ENCODE results near the gene DPYD.

DPYD gene

DNA sequence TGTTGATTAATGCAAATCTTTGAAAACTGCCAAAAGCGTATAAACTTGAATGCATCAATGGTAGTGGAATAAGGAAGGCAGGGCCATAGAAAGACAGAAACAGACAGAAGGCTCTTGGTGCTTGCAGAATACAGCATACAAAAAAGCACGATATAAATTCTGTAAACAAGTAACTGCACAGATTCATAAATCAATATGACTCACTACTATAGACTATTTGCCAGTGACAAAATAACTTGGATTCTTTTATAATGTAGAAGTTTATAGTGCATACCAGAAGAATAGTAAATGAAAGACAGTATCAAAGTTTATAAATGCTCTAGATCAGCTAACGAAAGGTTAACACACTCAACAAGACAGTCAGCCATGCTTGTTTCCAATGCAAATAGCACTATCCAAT lies 849.7 kb downstream of the DPYD start:
- DNase-seq: no peak

DNA sequence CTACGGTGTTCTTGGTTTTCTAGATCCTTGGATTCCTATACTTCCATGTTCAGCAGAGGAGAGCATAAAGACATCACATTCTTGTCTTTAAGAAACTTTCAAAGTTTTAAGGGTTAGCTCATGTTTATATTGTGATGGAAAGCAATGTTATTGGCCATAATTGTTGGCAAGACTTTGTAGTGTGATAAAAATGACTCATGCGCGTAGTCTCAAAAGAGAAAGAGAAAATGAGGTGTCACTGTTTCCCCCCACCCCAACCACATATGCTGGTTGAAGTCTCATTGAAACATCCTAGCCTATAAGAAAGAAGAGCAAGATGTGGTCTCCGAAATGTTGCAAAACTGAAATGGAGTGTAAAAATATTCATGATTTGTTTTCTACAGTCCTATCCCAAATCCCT lies 850.5 kb downstream of the DPYD start:
- DNase-seq: no peak

- DNase-seq: no peak
Observed at GRCh38 chr1:97069312-97069711, 851.5 kb downstream of the DPYD start.

- DNase-seq: no peak
Observed at GRCh38 chr1:97066860-97067259, 854.0 kb downstream of the DPYD start.

DNA sequence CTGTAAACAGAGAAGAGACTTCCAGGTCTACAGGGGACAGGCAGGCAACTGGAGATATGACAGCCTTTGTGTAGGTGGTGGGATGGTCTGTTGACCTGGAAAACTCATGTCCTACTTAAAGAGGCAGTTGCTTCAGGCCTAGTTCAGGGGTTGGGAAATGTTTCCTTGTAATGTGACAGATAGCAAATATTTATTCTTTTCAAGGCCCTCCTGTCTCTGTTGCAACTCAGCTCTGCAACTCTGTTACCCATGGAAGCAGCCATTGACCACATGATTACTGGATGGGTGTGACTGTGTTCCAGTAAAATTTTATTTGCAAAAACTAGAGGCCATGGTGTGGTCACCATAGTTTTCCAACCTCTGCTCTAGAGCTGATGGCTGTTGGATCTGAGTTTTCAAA lies 857.3 kb downstream of the DPYD start:
- no peak for DNase-seq

DNA sequence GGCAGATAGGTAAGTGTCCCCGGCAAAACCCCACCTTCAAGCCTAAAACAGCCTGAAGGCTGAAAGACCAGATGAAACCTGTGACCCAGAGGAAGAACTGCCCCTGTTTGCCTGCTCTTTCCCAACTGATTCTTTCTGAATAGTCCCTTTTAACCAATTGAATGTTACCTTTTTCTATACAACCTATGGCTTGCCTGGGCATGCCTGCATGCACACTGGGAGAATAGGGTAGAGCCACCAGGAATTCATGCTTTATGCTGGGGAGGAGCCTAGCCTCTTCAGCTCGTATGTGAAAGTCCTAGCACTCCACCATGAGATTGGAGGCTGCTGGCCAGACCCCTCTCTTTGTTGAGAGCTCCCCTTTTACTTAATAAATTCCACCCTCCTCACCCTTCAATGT lies 859.2 kb downstream of the DPYD start:
- no peak for DNase-seq

- no peak for DNase-seq
Observed at GRCh38 chr1:97056386-97056785, 864.4 kb downstream of the DPYD start.

GRCh38 chr1:97053268-97053667 lies 867.6 kb downstream of the DPYD start:
- DNase-seq: no peak

DNA sequence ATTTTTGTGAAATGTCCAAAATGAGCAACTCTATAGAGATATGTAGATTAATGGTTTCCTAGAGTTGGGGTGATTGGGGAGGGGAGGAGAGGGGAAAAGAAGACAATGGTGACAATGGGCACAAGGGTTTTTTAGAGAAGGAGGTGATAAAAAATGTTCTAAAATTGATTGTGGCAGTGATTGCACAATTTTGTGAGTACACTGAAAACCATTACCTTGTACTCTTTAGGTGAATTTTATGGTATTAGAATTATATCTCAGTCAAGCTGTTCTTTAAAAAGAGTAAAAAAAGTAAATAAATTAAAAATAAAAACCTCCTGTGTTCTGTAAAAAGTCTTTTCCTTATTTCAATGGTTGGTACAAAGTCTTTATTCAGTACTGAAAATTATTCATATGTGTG lies 869.0 kb downstream of the DPYD start:
- no peak for DNase-seq

DNA sequence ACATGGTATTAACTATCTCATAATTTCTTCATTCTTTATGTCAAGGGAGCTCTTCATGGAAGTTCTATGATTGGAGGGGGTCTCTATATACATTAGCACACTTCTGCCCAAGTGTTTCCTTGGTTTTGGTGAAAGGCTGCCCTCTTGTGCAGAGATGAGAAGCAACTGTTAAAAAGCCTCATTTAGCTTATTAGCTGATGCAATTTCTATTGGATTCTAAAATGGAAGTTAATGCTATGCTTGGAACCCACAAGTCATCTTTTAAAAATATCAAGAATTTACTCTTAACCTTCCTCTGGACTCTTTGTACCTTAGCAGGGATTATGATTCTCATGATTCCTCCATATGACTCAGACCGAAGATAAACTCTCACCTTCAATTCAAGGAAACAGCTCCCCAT lies 870.3 kb downstream of the DPYD start:
- DNase-seq: no peak

GRCh38 chr1:97047421-97047793 lies 873.4 kb downstream of the DPYD start:
- no peak for DNase-seq

- DNase-seq: no peak
Observed at GRCh38 chr1:97046765-97047420, 873.9 kb downstream of the DPYD start.

DNA sequence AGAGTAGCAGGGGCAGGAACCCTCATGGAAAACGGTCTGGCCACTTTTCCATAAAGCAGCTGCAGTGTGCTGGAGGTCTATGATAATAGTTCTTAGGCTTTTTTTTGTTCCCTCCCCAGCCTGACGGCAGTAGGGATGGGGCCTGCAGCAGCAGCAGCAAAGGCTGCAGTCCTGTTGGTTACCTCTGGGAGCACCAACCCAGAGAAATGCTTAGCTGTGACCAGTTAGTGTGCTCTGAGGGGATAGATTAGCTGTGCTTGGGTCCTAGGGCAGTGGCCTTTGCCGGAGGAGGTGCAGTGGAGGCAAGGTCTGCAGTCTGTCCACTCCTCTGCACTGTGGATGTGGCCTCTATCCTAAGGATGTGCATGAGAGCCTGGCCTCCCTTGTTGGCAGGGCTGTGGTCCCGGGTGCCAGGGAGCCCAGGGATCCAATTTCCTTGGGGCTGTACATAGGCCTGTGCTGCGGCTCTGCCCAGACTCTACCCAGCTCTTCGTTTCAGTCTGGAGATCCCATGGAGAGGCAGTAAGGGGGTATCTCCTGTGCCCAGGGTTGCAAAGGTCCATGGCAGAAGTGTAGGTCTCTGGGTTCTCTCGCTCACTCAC lies 876.6 kb downstream of the DPYD start:
- no peak for DNase-seq

DNA sequence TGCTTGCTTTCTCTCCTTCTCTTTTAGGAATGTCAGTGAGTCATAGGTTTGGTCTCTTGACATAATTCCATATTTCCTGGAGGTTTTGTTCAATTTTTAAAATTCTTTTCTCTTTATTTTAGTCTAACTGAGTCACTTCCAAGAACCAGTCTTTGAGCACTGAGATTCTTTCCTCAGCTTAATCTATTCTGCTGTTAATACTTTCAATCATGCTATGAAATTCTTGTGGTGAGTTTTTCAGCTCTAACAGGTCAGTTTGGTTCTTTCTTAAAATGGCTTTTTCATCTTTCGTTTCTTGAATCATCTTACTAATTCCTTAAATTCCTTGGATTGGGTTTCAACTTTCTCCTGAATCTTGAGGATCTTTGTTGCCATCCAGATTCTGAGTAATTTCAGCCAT lies 878.3 kb downstream of the DPYD start:
- no peak for DNase-seq

DNA sequence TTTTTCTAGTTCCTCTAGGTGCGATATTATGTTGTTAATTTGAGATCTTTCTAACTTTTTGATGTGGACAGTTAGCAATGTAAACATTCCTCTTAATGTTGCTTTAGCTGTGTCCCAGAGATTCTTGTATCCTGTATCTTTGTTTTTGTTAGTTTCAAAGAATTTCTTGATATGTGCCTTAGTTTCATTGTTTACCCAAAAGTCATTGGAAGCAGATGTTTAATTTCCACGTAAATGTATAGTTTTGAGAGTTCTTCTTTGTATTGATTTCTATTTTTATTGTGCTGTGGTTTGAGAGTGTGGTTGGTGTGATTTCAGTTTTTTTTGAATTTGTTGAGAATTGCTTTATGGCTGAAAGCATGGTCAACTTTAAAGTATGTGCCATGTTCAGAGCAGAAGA lies 879.8 kb downstream of the DPYD start:
- no peak for DNase-seq

GRCh38 chr1:97038410-97038809 lies 882.4 kb downstream of the DPYD start:
- no peak for DNase-seq

GRCh38 chr1:97034651-97035050 lies 886.2 kb downstream of the DPYD start:
- DNase-seq: no peak

DNA sequence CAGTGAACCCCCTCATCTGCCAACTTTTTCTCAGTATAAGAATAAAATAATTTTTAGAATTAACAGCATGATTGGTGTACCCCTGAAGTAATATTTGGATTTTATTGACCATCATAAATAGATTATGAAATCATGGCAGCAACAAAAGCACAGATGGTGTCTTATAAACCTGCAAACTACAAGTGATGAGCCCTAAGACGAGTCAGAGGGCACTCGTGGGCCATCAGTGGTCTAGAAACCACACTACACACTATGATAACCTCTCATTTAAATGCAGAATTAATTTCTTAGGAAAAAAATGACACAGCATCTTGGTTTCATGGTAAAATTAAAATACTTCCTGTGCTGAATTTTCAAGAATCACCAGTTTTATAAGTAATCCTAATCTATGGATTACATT lies 886.9 kb downstream of the DPYD start:
- DNase-seq: no peak
